OCI-LY3 (cell line): ENCODE data around the gene JDP2.
A peak's percentile ranks its signal among the peaks of the same experiment; 100 is the strongest.

Source experiments
- H2AFZ ChIP-seq: fragments of 200-600, 300-600 bp; shearing (Covaris generic); 2 replicates; pipeline ENCODE4 v1.6.0; 2014; ENCODE audit warnings: antibody characterized with exemption, low read depth, low read length
- H3K27ac ChIP-seq: fragments of 200-600, 300-600 bp; sonication (generic); 2 replicates; pipeline ENCODE4 v1.5.1; 2014; ENCODE audit warnings: mild to moderate bottlenecking, low read length, moderate library complexity, mixed read lengths
- H3K27me3 ChIP-seq: fragments of 200-600, 300-600 bp; sonication (generic); 2 replicates; pipeline ENCODE4 v1.6.1; 2014; ENCODE audit warnings: low read depth, low read length, mixed read lengths
- H3K36me3 ChIP-seq: fragments of 200-600, 300-600 bp; sonication (generic); replicated peaks from 2 replicates; pipeline ENCODE3; 2014; ENCODE audit warnings: low read depth, low read length, mixed read lengths
- H3K4me1 ChIP-seq: fragments of 300-600, 200-600 bp; sonication (generic); 2 replicates; pipeline ENCODE4 v1.6.1; 2014; ENCODE audit warnings: low read length, mixed read lengths
- H3K4me2 ChIP-seq: fragments of 200-600, 300-600 bp; sonication (generic); 2 replicates; pipeline ENCODE4 v1.6.1; 2014; ENCODE audit warnings: low read length, mixed read lengths
- H3K4me3 ChIP-seq: fragments of 300-600, 200-600 bp; sonication (generic); 2 replicates; pipeline ENCODE4 v1.5.1; 2014; ENCODE audit warnings: antibody characterized with exemption, mild to moderate bottlenecking, low read length, moderate library complexity
- H3K79me2 ChIP-seq: fragments of 300-600, 200-600 bp; shearing (Covaris generic); 2 replicates; pipeline ENCODE4 v1.6.1; 2014; ENCODE audit warnings: mild to moderate bottlenecking, low read length, mixed read lengths
- H3K9ac ChIP-seq: fragments of 300-600, 200-600 bp; shearing (Covaris generic); 2 replicates; pipeline ENCODE4 v1.6.0; 2014; ENCODE audit warnings: mild to moderate bottlenecking, low read length, moderate library complexity
- H3K9me3 ChIP-seq: fragments of 200-600, 300-600 bp; shearing (Covaris generic); 2 replicates; pipeline ENCODE4 v1.6.1; 2014; ENCODE audit warnings: low read length, mixed read lengths; ENCODE audit not compliant: insufficient read depth
- H4K20me1 ChIP-seq: fragments of 200-600, 300-600 bp; sonication (generic); 2 replicates; pipeline ENCODE4 v1.6.1; 2016; ENCODE audit warnings: low read length, mixed read lengths; ENCODE audit not compliant: insufficient read depth
- CTCF ChIP-seq: fragments of 200-600, 300-600 bp; sonication (generic); IDR thresholded peaks from 2 replicates; pipeline ENCODE4 v1.5.1; 2014; ENCODE audit warnings: antibody characterized with exemption, low read length, low read depth
- EZH2phosphoT487 ChIP-seq: fragments of 200-600 bp; shearing (Covaris generic); IDR thresholded peaks from 2 replicates; pipeline ENCODE4 v1.6.1; 2018; ENCODE audit warnings: antibody characterized with exemption, mixed run types, low read depth

The JDP2 gene

GRCh38 chr14:75506930-75507329 is 79.1 kb downstream of the JDP2 start:
- no peak overlapping the region for H3K4me3 ChIP-seq
- no peak overlapping the region for H2AFZ ChIP-seq
- H4K20me1 ChIP-seq = no peaks in the 10 kb centered on the region
- peaks cover 32% of the 10 kb centered on the region for H3K9me3 ChIP-seq
- no peak overlapping the region for H3K27ac ChIP-seq
- H3K4me1 ChIP-seq = peaks cover 28% of the 10 kb centered on the region
- peaks cover 39% of the 10 kb centered on the region for H3K36me3 ChIP-seq
- H3K9ac ChIP-seq = no peak overlapping the region
- H3K4me2 ChIP-seq = no peak overlapping the region
- H3K27me3 ChIP-seq = no peaks in the 10 kb centered on the region
- no peaks in the 10 kb centered on the region for H3K79me2 ChIP-seq
- TF ChIP-seq CTCF = no peak
- no peak for TF ChIP-seq EZH2phosphoT487

GRCh38 chr14:75510547-75510946 is 82.7 kb downstream of the JDP2 start:
- Histone ChIP-seq H3K27ac (peak overlapping the region; percentile 87), H3K9me3 (peaks cover 28% of the 10 kb centered on the region), H3K4me3 (peak overlapping the region; percentile 4; the same call in 1 of the 2 replicates), H2AFZ (no peak overlapping the region), H3K9ac (no peak overlapping the region), H3K4me1 (peaks cover 53% of the 10 kb centered on the region), H3K79me2 (no peaks in the 10 kb centered on the region), H3K4me2 (no peak overlapping the region), H4K20me1 (no peaks in the 10 kb centered on the region), H3K36me3 (peaks cover 33% of the 10 kb centered on the region), H3K27me3 (no peaks in the 10 kb centered on the region)
- TF ChIP-seq EZH2phosphoT487 = no peak
- TF ChIP-seq CTCF = no peak

- H3K36me3 ChIP-seq = peaks cover 33% of the 10 kb centered on the region
- no peaks in the 10 kb centered on the region for H4K20me1 ChIP-seq
- H3K9ac ChIP-seq = no peak overlapping the region
- peaks cover 28% of the 10 kb centered on the region for H3K9me3 ChIP-seq
- TF ChIP-seq CTCF (no peak), EZH2phosphoT487 (no peak)
- H3K4me1 ChIP-seq = peaks cover 59% of the 10 kb centered on the region
- peak overlapping the region; percentile 87 for H3K27ac ChIP-seq
- no peak overlapping the region for H3K4me2 ChIP-seq
- H3K4me3 ChIP-seq = no peak overlapping the region
- H2AFZ ChIP-seq = no peak overlapping the region
- H3K79me2 ChIP-seq = peaks cover 5% of the 10 kb centered on the region
- no peaks in the 10 kb centered on the region for H3K27me3 ChIP-seq
Measured at GRCh38 chr14:75511201-75511600, 83.4 kb downstream of the JDP2 start.

GRCh38 chr14:75513911-75514672 is 86.3 kb downstream of the JDP2 start:
- peak overlapping the region; percentile 99 for H3K27ac ChIP-seq
- H2AFZ ChIP-seq = no peak overlapping the region
- peaks cover 88% of the 10 kb centered on the region for H3K4me1 ChIP-seq
- peaks cover 22% of the 10 kb centered on the region for H3K36me3 ChIP-seq
- no peaks in the 10 kb centered on the region for H4K20me1 ChIP-seq
- H3K4me2 ChIP-seq = peak overlapping the region; percentile 100
- H3K9me3 ChIP-seq = peaks cover 11% of the 10 kb centered on the region
- no peaks in the 10 kb centered on the region for H3K27me3 ChIP-seq
- H3K4me3 ChIP-seq = peak overlapping the region; percentile 29
- H3K79me2 ChIP-seq = peaks cover 34% of the 10 kb centered on the region
- H3K9ac ChIP-seq = peak overlapping the region; percentile 100
- TF ChIP-seq CTCF (no peak), EZH2phosphoT487 (no peak)
